GM13976 (cell line): ENCODE results near the gene ZIC5.
A peak's percentile ranks its signal among the peaks of the same experiment; 100 is the strongest.

Source experiments
- DNase-seq: peaks from one replicate; pipeline ENCODE4 v3.0.0; 2012; ENCODE audit warnings: low spot score
- in situ Hi-C: fragments of 300-500 bp; cut with MboI; formaldehyde crosslinking; loops from one replicate; pipeline ENCODE4 v1.12.0; 2022; ENCODE audit warnings: low sequenced_read_pairs, mixed read lengths, inconsistent platforms; ENCODE audit not compliant: unreplicated experiment
- TF ChIP-seq, protein P1 (sequence below): IDR thresholded peaks from 2 replicates; pipeline ENCODE4 v1.5.1; 2012; ENCODE audit warnings: borderline replicate concordance, mild to moderate bottlenecking; ENCODE audit not compliant: insufficient read depth; ENCODE audit errors: extremely low read depth, missing control alignments, control extremely low read depth

ZIC5 gene

DNA sequence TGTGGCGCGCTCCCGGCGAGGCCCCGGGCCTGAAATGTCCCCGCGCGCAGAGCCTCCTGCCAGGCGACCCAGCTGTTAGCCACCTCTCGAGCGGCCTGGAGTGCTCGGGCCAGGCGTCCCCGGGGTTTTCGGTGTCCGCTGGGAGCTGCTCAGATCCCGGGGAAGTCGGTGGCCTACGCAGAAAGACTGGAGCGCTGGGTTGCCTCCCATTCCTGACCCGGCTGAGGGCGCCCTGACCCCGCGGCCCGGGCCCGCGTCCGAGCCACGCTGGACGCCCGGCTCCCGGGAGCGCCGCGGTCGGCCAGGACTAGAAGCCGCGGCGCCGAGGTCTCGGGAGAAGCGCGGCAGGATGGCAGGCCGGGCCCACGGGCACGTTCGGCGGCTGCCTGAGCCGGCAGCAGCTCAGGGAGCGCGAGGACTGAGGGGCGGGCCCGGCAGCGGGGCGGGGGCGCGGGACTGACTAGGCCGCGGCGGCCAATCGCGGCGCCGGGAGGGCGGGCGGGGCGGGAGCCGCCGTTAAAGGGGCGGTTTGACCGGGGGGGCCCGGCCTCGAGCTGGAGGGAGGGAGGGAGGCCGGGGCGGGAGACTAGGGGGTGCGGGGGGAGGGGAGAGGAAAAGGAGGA is 8.7 kb upstream of the ZIC5 start:
- DNase-seq: peak; percentile 84
- TF ChIP-seq, protein P1, sequence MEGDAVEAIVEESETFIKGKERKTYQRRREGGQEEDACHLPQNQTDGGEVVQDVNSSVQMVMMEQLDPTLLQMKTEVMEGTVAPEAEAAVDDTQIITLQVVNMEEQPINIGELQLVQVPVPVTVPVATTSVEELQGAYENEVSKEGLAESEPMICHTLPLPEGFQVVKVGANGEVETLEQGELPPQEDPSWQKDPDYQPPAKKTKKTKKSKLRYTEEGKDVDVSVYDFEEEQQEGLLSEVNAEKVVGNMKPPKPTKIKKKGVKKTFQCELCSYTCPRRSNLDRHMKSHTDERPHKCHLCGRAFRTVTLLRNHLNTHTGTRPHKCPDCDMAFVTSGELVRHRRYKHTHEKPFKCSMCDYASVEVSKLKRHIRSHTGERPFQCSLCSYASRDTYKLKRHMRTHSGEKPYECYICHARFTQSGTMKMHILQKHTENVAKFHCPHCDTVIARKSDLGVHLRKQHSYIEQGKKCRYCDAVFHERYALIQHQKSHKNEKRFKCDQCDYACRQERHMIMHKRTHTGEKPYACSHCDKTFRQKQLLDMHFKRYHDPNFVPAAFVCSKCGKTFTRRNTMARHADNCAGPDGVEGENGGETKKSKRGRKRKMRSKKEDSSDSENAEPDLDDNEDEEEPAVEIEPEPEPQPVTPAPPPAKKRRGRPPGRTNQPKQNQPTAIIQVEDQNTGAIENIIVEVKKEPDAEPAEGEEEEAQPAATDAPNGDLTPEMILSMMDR: no peak
- in situ Hi-C loops: no loop called here

DNA sequence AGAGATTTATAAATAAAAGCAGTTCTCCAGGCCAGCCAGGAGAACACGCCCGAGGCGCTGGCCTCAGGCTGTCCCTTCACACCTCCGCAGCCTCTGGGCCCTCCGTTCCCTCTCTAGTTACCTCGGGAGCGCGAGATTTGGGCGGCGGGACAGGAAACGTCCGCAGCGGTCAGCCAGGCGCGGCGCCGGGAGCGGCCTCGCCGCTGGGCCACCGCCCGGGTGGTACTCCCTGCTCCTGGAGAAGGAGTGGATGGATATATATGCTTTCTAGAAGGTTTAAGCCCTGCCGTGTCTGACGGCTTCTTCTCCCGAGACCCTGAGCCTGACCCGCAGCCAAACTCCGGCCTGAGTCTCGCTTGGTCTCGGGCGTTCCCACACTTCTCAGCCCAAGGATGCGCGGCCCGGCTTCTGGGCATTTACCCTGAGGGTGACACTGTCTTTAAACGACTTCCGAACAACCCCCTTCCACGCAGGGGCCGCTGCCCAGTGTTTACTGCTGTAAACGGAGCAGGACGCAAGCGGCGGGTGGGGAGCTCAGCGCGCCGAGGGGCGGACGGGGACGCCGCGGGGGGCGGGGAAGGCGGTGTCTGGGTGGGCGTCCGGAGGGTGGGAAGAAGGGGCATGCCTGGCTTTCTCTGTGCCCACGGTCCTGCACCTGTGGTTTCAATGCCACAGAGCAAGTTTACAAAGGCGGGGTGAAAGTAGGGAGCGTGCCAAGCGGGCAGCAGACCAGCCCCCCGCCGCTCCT is 8.1 kb upstream of the ZIC5 start:
- in situ Hi-C loops: no loop called here
- no peak for DNase-seq
- TF ChIP-seq, protein P1: no peak

DNA sequence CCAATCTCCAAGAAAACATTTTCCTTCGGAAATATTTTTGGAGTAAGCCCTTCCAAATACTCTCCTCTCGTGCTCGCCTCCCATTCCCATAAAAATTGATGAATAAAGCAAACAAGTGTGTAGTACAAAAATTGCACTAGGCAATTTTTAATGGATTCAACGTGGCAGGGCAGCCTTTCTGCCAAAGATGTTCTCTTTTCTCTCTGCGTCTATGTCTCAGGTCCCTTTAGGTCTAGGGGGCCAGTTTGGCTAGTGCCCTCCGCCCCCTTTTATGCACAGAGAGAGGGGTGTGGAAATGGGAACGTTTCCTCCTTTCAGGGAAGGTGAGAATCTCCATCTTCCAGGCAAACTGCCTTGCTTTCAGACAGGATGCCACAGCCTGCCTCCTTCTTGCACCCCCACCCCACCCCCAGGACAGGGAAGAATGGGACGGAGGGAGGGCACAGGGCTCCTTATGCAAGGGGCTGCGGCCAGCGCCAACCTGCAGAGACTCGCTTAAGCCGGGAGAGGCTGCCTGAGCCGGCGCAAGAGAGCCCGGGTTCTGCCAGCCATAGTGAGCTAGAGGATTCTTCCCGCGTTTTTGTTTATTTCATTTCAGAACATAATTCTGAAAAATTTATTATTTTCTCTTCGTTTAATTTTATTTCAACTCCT is 7.4 kb upstream of the ZIC5 start:
- in situ Hi-C loops: no loop called here
- TF ChIP-seq, protein P1: no peak
- DNase-seq: no peak

DNA sequence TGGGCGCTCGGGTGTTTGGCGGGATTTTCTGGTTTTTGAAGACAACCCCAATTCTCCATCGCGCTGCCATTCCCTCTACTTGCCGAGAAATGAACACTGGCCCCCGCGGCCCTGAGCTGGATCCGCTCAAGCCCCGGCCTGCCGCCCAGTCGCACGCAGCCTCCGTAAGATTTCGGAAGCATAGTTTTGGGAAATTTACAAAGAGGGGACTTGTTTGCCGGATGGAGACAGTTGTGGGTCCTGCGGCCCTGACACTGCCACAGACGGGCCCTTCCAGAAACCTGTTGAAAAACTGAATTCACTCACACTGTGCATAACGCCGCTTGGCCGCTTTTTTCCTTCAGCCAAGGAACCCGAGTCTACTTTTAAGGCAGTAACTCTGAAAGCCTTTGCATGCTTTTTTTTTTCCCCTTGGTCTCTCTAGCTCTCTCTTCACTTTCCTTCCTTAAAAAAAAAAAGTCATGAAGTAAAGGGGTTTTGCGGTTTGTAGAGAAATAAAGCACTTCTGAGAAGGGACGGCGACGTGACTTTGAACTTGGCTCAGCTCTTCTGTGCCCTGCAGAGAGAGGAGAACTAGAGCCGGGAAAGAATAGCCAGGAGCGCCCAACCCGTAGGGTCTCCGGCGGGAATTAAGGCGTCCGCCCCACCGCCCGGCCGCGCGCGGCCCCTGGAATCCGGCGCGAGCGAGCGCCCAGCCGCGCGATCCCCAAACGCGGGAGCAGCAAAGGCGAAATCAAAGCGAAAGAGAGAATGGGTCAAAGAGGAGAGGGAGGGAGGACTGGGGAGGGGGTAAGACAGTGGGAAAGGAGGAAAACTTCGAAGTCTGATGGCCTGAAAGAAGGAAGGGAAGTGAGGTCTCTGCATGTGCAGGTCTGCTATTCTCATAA is 6.6 kb upstream of the ZIC5 start:
- in situ Hi-C loops: no loop called here
- TF ChIP-seq, protein P1: no peak
- no peak for DNase-seq

DNA sequence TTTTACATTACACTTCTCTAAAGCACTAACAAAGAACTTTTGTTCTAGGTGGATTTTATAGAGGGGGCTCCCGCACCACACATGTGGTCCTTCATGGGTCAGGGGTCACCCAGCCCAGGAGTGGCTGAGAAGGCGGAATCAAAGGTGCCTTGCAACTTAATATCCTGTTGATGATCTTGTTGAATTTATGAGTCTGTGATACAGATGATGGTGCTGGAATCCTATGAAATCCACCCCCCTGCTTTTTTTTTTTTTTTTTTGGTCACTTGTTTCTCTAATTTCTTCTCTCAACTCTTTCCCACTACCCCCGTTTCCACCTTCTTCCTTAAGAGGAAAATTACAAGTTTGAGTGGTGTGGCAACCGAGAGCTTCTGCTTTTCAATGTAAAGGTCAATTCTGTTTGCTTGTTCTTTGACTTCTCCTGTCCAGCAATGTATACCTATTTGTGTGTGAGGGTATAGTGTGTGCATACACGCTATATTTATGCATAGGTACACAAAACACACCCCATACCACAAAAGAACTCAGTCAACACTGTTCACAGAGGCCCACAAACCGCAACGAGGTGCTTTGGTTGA is 5.9 kb upstream of the ZIC5 start:
- no peak for DNase-seq
- in situ Hi-C loops: no loop called here
- TF ChIP-seq, protein P1: no peak

DNA sequence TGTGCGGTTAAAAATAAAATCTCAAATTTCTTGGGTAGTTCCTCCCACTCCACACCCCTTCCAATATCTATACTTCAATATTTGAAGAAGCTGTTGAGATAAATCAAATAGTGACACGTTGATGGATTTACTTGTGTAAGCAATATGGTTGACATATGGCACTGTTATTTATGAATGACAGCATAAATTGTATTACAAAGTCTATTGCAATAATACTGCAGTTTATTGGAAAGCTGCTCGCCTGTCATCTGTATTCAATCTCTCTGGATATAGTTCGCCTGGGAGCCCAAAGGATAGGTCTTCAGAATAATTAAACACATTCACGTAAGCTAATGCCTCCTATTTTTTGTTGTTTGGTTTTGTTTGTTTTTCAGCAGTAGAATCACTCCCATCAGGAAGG is 5.0 kb upstream of the ZIC5 start:
- DNase-seq: no peak
- in situ Hi-C loops: no loop called here
- TF ChIP-seq, protein P1: no peak
